K562 (cell line): ENCODE measurements around the gene PON1. TPM values are rescaled to one million over a fixed set of nuclear protein-coding genes. Genes with fewer than 3 reads are reported as not detected.

Experiments
- ATAC-seq: fragments of 200-7000 bp; cut with Tn5 transposase; 3 replicates; pipeline ENCODE4 v1.9.1; 2020; ENCODE audit warnings: moderate library complexity
- BruUV-seq: library from RNA; stranded (reverse); fragments of 400-500 nt; replicated peaks from 2 replicates; lab custom pipeline; 2021; lab: Mats Ljungman, UMichigan
- CTCF ChIA-PET: fragments of 300-600 bp; formaldehyde crosslinking; extraction: SDS; loops from one replicate; lab custom pipeline; 2021; ENCODE audit warnings: low intra/inter-chr PET ratio; lab: Yijun Ruan, JAX
- POLR2A ChIA-PET: fragments of 300-600, 350-650 bp; sonication (Branson Sonifier 250); formaldehyde crosslinking; extraction: SDS; loops from one replicate; lab custom pipeline; 2021; ENCODE audit warnings: antibody characterized with exemption, inconsistent platforms; lab: Yijun Ruan, JAX
- DNase-seq, 4 experiments: peaks; one replicate each; pipeline versions ENCODE4 v3.0.0 to v3.0.0-alpha.2; 2011 to 2018; ENCODE audit warnings: low spot score in 3 of 4, mixed read lengths in 3 of 4; ENCODE audit errors: extremely low read depth in 1 of 4
- FAIRE-seq: peaks from 2 replicates; lab custom pipeline; 2011; peaks lifted over from hg19 to GRCh38; lab: Jason Lieb, UNC
- H2AFZ ChIP-seq: 2 replicates; pipeline ENCODE4 v1.6.0; 2011; ENCODE audit warnings: low read depth, low read length, control low read depth, inconsistent platforms
- H3K27ac ChIP-seq: fragments of 200-600 bp; 3 replicates; pipeline ENCODE4 v1.8.0; 2011; ENCODE audit warnings: low read depth, mild to moderate bottlenecking, control low read depth, inconsistent platforms, low read length, moderate library complexity, mixed read lengths; ENCODE audit errors: extremely low read depth
- H3K27me3 ChIP-seq, 2 experiments: fragments of 300-600 bp in 1 of 2; 2 replicates in 1 of 2; 3 replicates in 1 of 2; pipeline versions ENCODE4 v1.6.0 to v1.8.0; 2011; ENCODE audit warnings: inconsistent platforms in 2 of 2, low read length in 2 of 2, mild to moderate bottlenecking in 1 of 2, mixed read lengths in 1 of 2, moderate library complexity in 1 of 2; ENCODE audit not compliant: control insufficient read depth in 2 of 2, insufficient read depth in 2 of 2
- H3K36me3 ChIP-seq: fragments of 300-600 bp; 3 replicates; pipeline ENCODE4 v1.8.0; 2011; ENCODE audit warnings: mild to moderate bottlenecking, low read length, inconsistent platforms; ENCODE audit not compliant: control insufficient read depth, insufficient read depth
- H3K4me1 ChIP-seq, 2 experiments: fragments of 200-600 bp in 1 of 2; replicated peaks in 1 of 2; 2 replicates in 1 of 2; 3 replicates in 1 of 2; pipeline versions ENCODE4 v1.5.1 to v1.8.0; 2011; ENCODE audit warnings: inconsistent platforms in 2 of 2, low read length in 2 of 2, mild to moderate bottlenecking in 1 of 2, mixed read lengths in 1 of 2, moderate library complexity in 1 of 2; ENCODE audit not compliant: control insufficient read depth in 2 of 2, insufficient read depth in 2 of 2
- H3K4me2 ChIP-seq: 2 replicates; pipeline ENCODE4 v1.6.1; 2011; ENCODE audit warnings: low read length, control low read depth, inconsistent platforms, mixed read lengths; ENCODE audit not compliant: insufficient read depth
- H3K4me3 ChIP-seq: fragments of 200-600 bp; sonication (generic), shearing (Covaris generic); 2 replicates; pipeline ENCODE4 v1.5.1; 2016; ENCODE audit warnings: control low read depth, inconsistent platforms
- H3K79me2 ChIP-seq: fragments of 200-600 bp; 3 replicates; pipeline ENCODE4 v1.8.0; 2011; ENCODE audit warnings: low read length, inconsistent platforms; ENCODE audit not compliant: control insufficient read depth, insufficient read depth
- H3K9ac ChIP-seq, 2 experiments: 2 replicates each; pipeline versions ENCODE4 v1.6.0 to v1.6.1; 2011; ENCODE audit warnings: low read depth in 2 of 2, low read length in 2 of 2, control low read depth in 1 of 2, inconsistent platforms in 1 of 2, mild to moderate bottlenecking in 1 of 2, mixed read lengths in 1 of 2; ENCODE audit not compliant: insufficient read depth in 1 of 2
- H3K9me1 ChIP-seq: one replicate; pipeline ENCODE4 v1.6.0; 2011; ENCODE audit warnings: inconsistent platforms, mild to moderate bottlenecking, low read length, moderate library complexity; ENCODE audit not compliant: control insufficient read depth, insufficient read depth
- H3K9me3 ChIP-seq: replicated peaks from 2 replicates; pipeline ENCODE4 v1.5.1; 2011; ENCODE audit warnings: low read depth, low read length, inconsistent platforms; ENCODE audit not compliant: control insufficient read depth, insufficient read depth
- H4K20me1 ChIP-seq: replicated peaks from 2 replicates; pipeline ENCODE4 v1.6.1; 2011; ENCODE audit warnings: low read length, inconsistent platforms, mixed read lengths; ENCODE audit not compliant: control insufficient read depth, insufficient read depth
- E2F3 ChIP-seq: fragments of 250-450 bp; sonication (Bioruptor Pico); IDR thresholded peaks from 2 replicates; pipeline ENCODE4 v1.4.0; 2020; ENCODE audit warnings: mild to moderate bottlenecking
- HOMEZ ChIP-seq: fragments of 250-450 bp; sonication (Bioruptor Pico); IDR thresholded peaks from 2 replicates; pipeline ENCODE4 v1.4.0; 2020; ENCODE audit warnings: mild to moderate bottlenecking, moderate library complexity
- IRF9 ChIP-seq: fragments of 450-650 bp; IDR thresholded peaks from 2 replicates; pipeline ENCODE4 v1.6.1; 2016; ENCODE audit warnings: missing biosample characterization, missing genetic modification characterization
- NCOA4 ChIP-seq: fragments of 450-650 bp; IDR thresholded peaks from 2 replicates; pipeline ENCODE4 v1.6.1; 2018; ENCODE audit warnings: mild to moderate bottlenecking; ENCODE audit not compliant: partially characterized antibody
- SMARCA5 ChIP-seq: fragments of 450-650 bp; IDR thresholded peaks from 2 replicates; pipeline ENCODE4 v1.6.1; 2016
- TARDBP ChIP-seq: fragments of 450-650 bp; IDR thresholded peaks from 2 replicates; pipeline ENCODE4 v1.6.1; 2016
- ZNF197 ChIP-seq: fragments of 200-800 bp; sonication (Bioruptor generic); IDR thresholded peaks from 2 replicates; pipeline ENCODE4 v1.6.1; 2016; ENCODE audit warnings: low read depth, missing genetic modification characterization, missing compliant biosample characterization
- WGBS: fragments of 100-300 bp; shearing (Covaris generic); methylation state at CpG from one replicate; pipeline ENCODE4 v1.1.6; 2016; ENCODE audit warnings: low coverage, mixed read lengths; ENCODE audit not compliant: insufficient coverage; ENCODE audit errors: missing lambda C conversion rate; 5-methylcytosine and 5-hydroxymethylcytosine counted together
- in situ Hi-C: fragments of 300-500 bp; cut with MboI; formaldehyde crosslinking; loops from 4 replicates; pipeline ENCODE4 v1.15.0; 2018; ENCODE audit warnings: inconsistent platforms, mixed read lengths
- intact Hi-C: fragments of 100-400 bp; cut with micrococcal nuclease; formaldehyde crosslinking; loops from 2 replicates; pipeline ENCODE4 v1.14.2; 2022
- polyA plus RNA-seq, 8 experiments: library from polyadenylated mRNA; depleted of rRNA in 4 of 8; stranded (reverse) in 5 of 8; unstranded in 3 of 8; fragments of >200 nt; fragmentation: Nextera tagmentation in 2 of 8; fragmentation: Illumina TruSeq in 1 of 8; extraction: Ambion mirVana in 2 of 8; extraction: Trizol in 1 of 8; gene quantifications; 2 replicates each; pipeline versions ENCODE4 v1.2.1 to v1.2.3, GENCODE V29; 2011 to 2014; ENCODE audit warnings: inconsistent platforms in 1 of 8, missing spikeins in 1 of 8
- total RNA-seq, 7 experiments: library from RNA; depleted of rRNA in 6 of 7; stranded (reverse); fragments of >200 nt in 6 of 7; fragmentation: Illumina TruSeq in 2 of 7; extraction: Trizol in 2 of 7; gene quantifications; 2 replicates each; pipeline versions ENCODE4 v1.2.1 to v1.2.3, GENCODE V29; 2011 to 2021; ENCODE audit warnings: low replicate concordance in 1 of 7
- TF ChIP-seq, protein P1 (sequence below): fragments of 250-450 bp; sonication (Bioruptor Pico); IDR thresholded peaks from 2 replicates; pipeline ENCODE4 v1.5.1; 2021; ENCODE audit warnings: mild to moderate bottlenecking
- TF ChIP-seq, protein P2 (sequence below): sonication (generic); formaldehyde crosslinking; IDR thresholded peaks from 2 replicates; pipeline ENCODE4 v1.8.1; 2023; ENCODE audit warnings: mild to moderate bottlenecking, missing genetic modification reagents
- TF ChIP-seq, protein P3 (sequence below): sonication (generic); IDR thresholded peaks from 2 replicates; pipeline ENCODE4 v1.6.1; 2016

The PON1 gene
- total and polyA plus RNA-seq, 9 of the 15 experiments (the other 6 are each of a cell fraction or from before 2014, with no cell fraction given): not detected

GRCh38 chr7:95373323-95373722, 49.0 kb upstream of the PON1 start:
- Histone ChIP-seq H3K36me3 (no peaks in the 10 kb centered on the region), H3K27me3 (no peaks in the 10 kb centered on the region), H2AFZ (no peak overlapping the region), H4K20me1 (no peaks in the 10 kb centered on the region), H3K9me3 (no peaks in the 10 kb centered on the region), H3K4me1 (no peaks in the 10 kb centered on the region), H3K9me1 (no peaks in the 10 kb centered on the region), H3K4me3 (no peak overlapping the region), H3K4me2 (no peak overlapping the region), H3K79me2 (no peaks in the 10 kb centered on the region), H3K9ac (no peak overlapping the region), H3K27ac (no peak overlapping the region)
- no TSS peak for BruUV-seq
- TF ChIP-seq NCOA4 (no peak), SMARCA5 (no peak)
- CTCF ChIA-PET: no interaction called here
- POLR2A ChIA-PET: no interaction called here
- DNase-seq (no peak), ATAC-seq (no peak), FAIRE-seq (no peak)
- 4% methylated on average over 4 of the region's 4 CpGs for WGBS
- in situ Hi-C loops (no loop called here), intact Hi-C loops (no loop called here)

DNA sequence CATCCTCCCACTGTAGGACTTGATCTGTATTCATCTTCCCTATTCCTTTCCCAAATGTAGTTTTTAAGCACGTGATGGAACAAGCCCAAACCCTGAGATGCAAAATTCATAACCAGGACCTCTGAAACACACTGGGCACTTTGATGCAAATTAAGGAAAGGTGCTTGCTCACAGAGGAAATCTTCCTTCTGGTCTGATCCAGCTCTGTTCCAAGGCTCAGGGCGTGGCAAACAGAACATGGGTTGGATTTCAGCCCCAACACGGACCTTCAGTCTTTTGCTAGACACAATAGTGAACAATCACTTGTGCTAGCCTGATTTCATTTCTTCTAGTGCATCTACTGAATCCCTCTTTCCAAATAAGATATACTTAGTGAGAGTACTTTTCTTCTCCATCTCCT, 43.9 kb upstream of the PON1 start:
- no peaks in the 10 kb centered on the region for H4K20me1 ChIP-seq
- no peaks in the 10 kb centered on the region for H3K36me3 ChIP-seq
- H3K9me1 ChIP-seq: no peaks in the 10 kb centered on the region
- H2AFZ ChIP-seq: no peak overlapping the region
- H3K27me3 ChIP-seq: peaks cover 0 to 2% of the 10 kb centered on the region in 2 experiments; a peak in 1 of 5 replicates
- no peaks in the 10 kb centered on the region for H3K79me2 ChIP-seq
- BruUV-seq: no TSS peak
- no peak overlapping the region for H3K9ac ChIP-seq
- H3K4me1 ChIP-seq: no peaks in the 10 kb centered on the region
- POLR2A ChIA-PET: interaction anchor here (0.8 kb wide), 1 partner anchor 18 kb away, joined by 3 read pairs; no protein-coding TSS in a partner anchor
- no peak overlapping the region for H3K27ac ChIP-seq
- no peak overlapping the region for H3K4me2 ChIP-seq
- DNase-seq: no peak
- intact Hi-C loops (no loop called here), in situ Hi-C loops (no loop called here)
- H3K4me3 ChIP-seq: no peak overlapping the region
- ATAC-seq: no peak
- H3K9me3 ChIP-seq: no peaks in the 10 kb centered on the region
- 0% methylated on average over 3 of the region's 3 CpGs for whole genome bisulfite sequencing
- CTCF ChIA-PET: no interaction called here
- no peak for FAIRE-seq
- TF ChIP-seq, protein P1, sequence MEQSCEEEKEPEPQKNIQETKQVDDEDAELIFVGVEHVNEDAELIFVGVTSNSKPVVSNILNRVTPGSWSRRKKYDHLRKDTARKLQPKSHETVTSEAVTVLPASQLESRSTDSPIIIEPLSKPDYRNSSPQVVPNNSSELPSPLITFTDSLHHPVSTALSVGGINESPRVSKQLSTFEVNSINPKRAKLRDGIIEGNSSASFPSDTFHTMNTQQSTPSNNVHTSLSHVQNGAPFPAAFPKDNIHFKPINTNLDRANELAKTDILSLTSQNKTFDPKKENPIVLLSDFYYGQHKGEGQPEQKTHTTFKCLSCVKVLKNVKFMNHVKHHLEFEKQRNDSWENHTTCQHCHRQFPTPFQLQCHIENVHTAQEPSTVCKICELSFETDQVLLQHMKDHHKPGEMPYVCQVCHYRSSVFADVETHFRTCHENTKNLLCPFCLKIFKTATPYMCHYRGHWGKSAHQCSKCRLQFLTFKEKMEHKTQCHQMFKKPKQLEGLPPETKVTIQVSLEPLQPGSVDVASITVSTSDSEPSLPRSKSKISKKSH: no peak
- TF ChIP-seq IRF9 (tag): no peak
- TF ChIP-seq TARDBP: no peak
- TF ChIP-seq HOMEZ (CRISPR knock-in tag): no peak
- TF ChIP-seq, protein P2, sequence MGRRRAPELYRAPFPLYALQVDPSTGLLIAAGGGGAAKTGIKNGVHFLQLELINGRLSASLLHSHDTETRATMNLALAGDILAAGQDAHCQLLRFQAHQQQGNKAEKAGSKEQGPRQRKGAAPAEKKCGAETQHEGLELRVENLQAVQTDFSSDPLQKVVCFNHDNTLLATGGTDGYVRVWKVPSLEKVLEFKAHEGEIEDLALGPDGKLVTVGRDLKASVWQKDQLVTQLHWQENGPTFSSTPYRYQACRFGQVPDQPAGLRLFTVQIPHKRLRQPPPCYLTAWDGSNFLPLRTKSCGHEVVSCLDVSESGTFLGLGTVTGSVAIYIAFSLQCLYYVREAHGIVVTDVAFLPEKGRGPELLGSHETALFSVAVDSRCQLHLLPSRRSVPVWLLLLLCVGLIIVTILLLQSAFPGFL (CRISPR knock-in tag): no peak
- TF ChIP-seq E2F3 (CRISPR knock-in tag): no peak
- TF ChIP-seq, protein P3, sequence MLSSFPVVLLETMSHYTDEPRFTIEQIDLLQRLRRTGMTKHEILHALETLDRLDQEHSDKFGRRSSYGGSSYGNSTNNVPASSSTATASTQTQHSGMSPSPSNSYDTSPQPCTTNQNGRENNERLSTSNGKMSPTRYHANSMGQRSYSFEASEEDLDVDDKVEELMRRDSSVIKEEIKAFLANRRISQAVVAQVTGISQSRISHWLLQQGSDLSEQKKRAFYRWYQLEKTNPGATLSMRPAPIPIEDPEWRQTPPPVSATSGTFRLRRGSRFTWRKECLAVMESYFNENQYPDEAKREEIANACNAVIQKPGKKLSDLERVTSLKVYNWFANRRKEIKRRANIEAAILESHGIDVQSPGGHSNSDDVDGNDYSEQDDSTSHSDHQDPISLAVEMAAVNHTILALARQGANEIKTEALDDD: no peak
- TF ChIP-seq ZNF197 (CRISPR knock-in tag): no peak
